CD4-positive, alpha-beta T cell treated with Interleukin-1 beta for 1 hour (primary cell): ENCODE data around the gene STK38.
A peak's percentile ranks its signal among the peaks of the same experiment; 100 is the strongest.
"Not testable (repeated sequence)": the region's sequence is repeated elsewhere in the genome, so short reads cannot be mapped to it uniquely, and the experiment has no call there.

Experiments
- DNase-seq, 2 donors: peaks; one replicate each; pipeline ENCODE4 v3.0.0-alpha.2; 2020 to 2022

STK38 gene

GRCh38 chr6:36546920-36547645 is at the start of gene STK38:
TSS of gene STK38 (minus strand) at chr6:36547479. CDS start at chr6:36540202, 7,277 bp downstream.
- peak; percentile 93 to 94 for DNase-seq

- no peak for DNase-seq
Measured at GRCh38 chr6:36596356-36596755, 49.1 kb upstream of the STK38 start.

- peak; percentile 35 to 52 for DNase-seq
Measured at GRCh38 chr6:36594816-36595643, 47.8 kb upstream of the STK38 start.

- DNase-seq, result peak; percentile 98
Measured at GRCh38 chr6:36594029-36594815, 46.9 kb upstream of the STK38 start, which contains the start of gene SRSF3. TSS of gene SRSF3 (plus strand) at chr6:36594362. CDS start at chr6:36596763, 2,401 bp downstream.

GRCh38 chr6:36593569-36594028 is 46.3 kb upstream of the STK38 start:
- DNase-seq, result peak; percentile 54 to 63

- DNase-seq, result peak in 1 of 2 donors; percentile 33
Measured at GRCh38 chr6:36592221-36592655, 45.0 kb upstream of the STK38 start.

GRCh38 chr6:36590237-36590636 is 43.0 kb upstream of the STK38 start:
- no peak for DNase-seq

- not testable (repeated sequence) for DNase-seq
Measured at GRCh38 chr6:36589025-36589400, 41.7 kb upstream of the STK38 start.

GRCh38 chr6:36586606-36587005 is 39.3 kb upstream of the STK38 start:
- DNase-seq, result no peak

- DNase-seq, result no peak
Measured at GRCh38 chr6:36581716-36582115, 34.4 kb upstream of the STK38 start.

GRCh38 chr6:36580184-36580526 is 32.9 kb upstream of the STK38 start:
- DNase-seq, result no peak

- DNase-seq, result no peak
Measured at GRCh38 chr6:36578431-36578830, 31.2 kb upstream of the STK38 start.

GRCh38 chr6:36578030-36578429 is 30.8 kb upstream of the STK38 start:
- DNase-seq, result no peak

- DNase-seq, result no peak
Measured at GRCh38 chr6:36577301-36577700, 30.0 kb upstream of the STK38 start.

GRCh38 chr6:36576578-36576977 is 29.3 kb upstream of the STK38 start:
- peak in 1 of 2 donors; percentile 7 for DNase-seq

- DNase-seq, result no peak
Measured at GRCh38 chr6:36574679-36575078, 27.4 kb upstream of the STK38 start.

GRCh38 chr6:36572353-36573311 is 25.4 kb upstream of the STK38 start:
- not testable (repeated sequence) for DNase-seq

GRCh38 chr6:36571122-36572043 is 24.1 kb upstream of the STK38 start:
- no peak for DNase-seq

- no peak for DNase-seq
Measured at GRCh38 chr6:36570264-36570663, 23.0 kb upstream of the STK38 start.

GRCh38 chr6:36566418-36566905 is 19.2 kb upstream of the STK38 start:
- DNase-seq, result no peak

GRCh38 chr6:36563928-36564284 is 16.6 kb upstream of the STK38 start:
- no peak for DNase-seq
